ENCODE data around the gene PAMR1. TPM values are rescaled to one million over a fixed set of nuclear protein-coding genes. Genes with fewer than 3 reads are reported as not detected.

The PAMR1 gene
- total RNA-seq, 4 donors from 2014 or later, result 12.7 to 20.8 (median 17.8) TPM

- TF ChIP-seq CTCF (IDR thresholded peaks at IDR 0.05) (no peak), POLR2A (IDR thresholded peaks at IDR 0.05) (no peak)
- intact Hi-C loops (cut with DNase I; ENCODE audit: low total_unique reads), result no loop called here
- 82 to 83% methylated on average over 2 of the region's 2 CpGs for WGBS, 2 donors
Measured at GRCh38 chr11:35461917-35462538, 63.4 kb downstream of the PAMR1 start.

GRCh38 chr11:35459489-35459888, 65.9 kb downstream of the PAMR1 start:
- TF ChIP-seq CTCF (IDR thresholded peaks at IDR 0.05), result no peak
- TF ChIP-seq POLR2A (IDR thresholded peaks at IDR 0.05), result no peak
- intact Hi-C loops (cut with DNase I; ENCODE audit: low total_unique reads), result no loop called here
- DNase-seq (ENCODE audit: low spot score in 2 of 2), result no peak
- WGBS, 2 donors, result 71 to 100% methylated on average over 1 of the region's 1 CpG
- H3K4me3 ChIP-seq (ENCODE audit: low read depth, poor library complexity, severe bottlenecking), result no peak overlapping the region

More at GRCh38 chr11:35461917-35462538, 63.4 kb downstream of the PAMR1 start:
- DNase-seq (ENCODE audit: low spot score in 2 of 2), result no peak
- H3K4me3 ChIP-seq (ENCODE audit: low read depth, poor library complexity, severe bottlenecking), result no peak overlapping the region

GRCh38 chr11:35458846-35459245, 66.6 kb downstream of the PAMR1 start:
- 55 to 68% methylated on average over 3 of the region's 3 CpGs for WGBS, 2 donors
- intact Hi-C loops (cut with DNase I; ENCODE audit: low total_unique reads), result no loop called here
- H3K4me3 ChIP-seq (ENCODE audit: low read depth, poor library complexity, severe bottlenecking), result no peak overlapping the region
- TF ChIP-seq CTCF (IDR thresholded peaks at IDR 0.05) (no peak), POLR2A (IDR thresholded peaks at IDR 0.05) (no peak)
- no peak for DNase-seq (ENCODE audit: low spot score in 2 of 2)

DNA sequence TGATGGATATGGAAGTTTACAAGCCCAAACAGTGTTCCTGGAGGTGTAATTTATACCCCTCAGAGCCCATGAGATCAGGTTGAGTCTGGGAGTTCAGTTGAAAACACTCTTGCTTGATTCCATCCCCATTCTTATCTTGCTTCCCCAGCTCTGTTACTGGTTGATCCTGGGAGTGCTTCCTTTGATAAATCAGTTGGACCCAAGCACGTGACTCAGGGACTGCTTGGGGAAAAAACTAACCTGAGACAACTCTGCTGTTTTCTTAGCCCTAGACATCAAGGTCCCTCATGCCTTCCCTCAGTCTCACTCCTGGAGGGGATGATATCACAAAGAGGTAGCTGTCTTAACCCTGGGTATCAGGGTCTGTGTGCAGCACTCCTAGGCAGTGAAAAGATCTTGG, 71.1 kb downstream of the PAMR1 start:
- no peak overlapping the region for H3K4me3 ChIP-seq (ENCODE audit: low read depth, poor library complexity, severe bottlenecking)
- 68 to 88% methylated on average over 1 of the region's 1 CpG for WGBS, 2 donors
- TF ChIP-seq CTCF (IDR thresholded peaks at IDR 0.05) (no peak), POLR2A (IDR thresholded peaks at IDR 0.05) (no peak)
- intact Hi-C loops (cut with DNase I; ENCODE audit: low total_unique reads), result no loop called here
- DNase-seq (ENCODE audit: low spot score in 2 of 2), result no peak

- no peak overlapping the region for H3K4me3 ChIP-seq (ENCODE audit: low read depth, poor library complexity, severe bottlenecking)
- intact Hi-C loops (cut with DNase I; ENCODE audit: low total_unique reads), result no loop called here
- TF ChIP-seq POLR2A (IDR thresholded peaks at IDR 0.05), result no peak
- TF ChIP-seq CTCF (IDR thresholded peaks at IDR 0.05), result no peak
- DNase-seq (ENCODE audit: low spot score in 2 of 2), result no peak
- WGBS, 2 donors, result 93 to 95% methylated on average over 2 of the region's 2 CpGs
Measured at GRCh38 chr11:35436581-35437250, 88.7 kb downstream of the PAMR1 start.

Data from lower leg skin (tissue), 4 donors.